Mesothelial cell of epicardium (in vitro differentiated cells): ENCODE data around the gene GABRB3. TPM values are rescaled to one million over a fixed set of nuclear protein-coding genes. Genes with fewer than 3 reads are reported as not detected.

Source experiments
- DNase-seq, 2 experiments: peaks; one replicate each; pipeline ENCODE4 v3.0.0; 2021; ENCODE audit warnings: low spot score in 2 of 2; ENCODE audit not compliant: unreplicated experiment in 2 of 2
- H3K27ac Mint-ChIP-seq: 2 replicates; pipeline ENCODE4 v1.8.0; 2021; ENCODE audit warnings: mixed read lengths
- H3K27me3 Mint-ChIP-seq: 2 replicates; pipeline ENCODE4 v1.8.0; 2021; ENCODE audit warnings: low read depth, mixed read lengths
- H3K36me3 Mint-ChIP-seq: 2 replicates; pipeline ENCODE4 v1.8.0; 2021; ENCODE audit warnings: mixed read lengths
- H3K4me1 Mint-ChIP-seq: 2 replicates; pipeline ENCODE4 v1.8.0; 2021; ENCODE audit warnings: mixed read lengths
- H3K4me3 Mint-ChIP-seq: 2 replicates; pipeline ENCODE4 v1.8.0; 2021; ENCODE audit warnings: mild to moderate bottlenecking, moderate library complexity, mixed read lengths
- H3K9me3 Mint-ChIP-seq: 2 replicates; pipeline ENCODE4 v1.8.0; 2021; ENCODE audit warnings: mixed read lengths
- CTCF ChIP-seq: fragments of 200-600 bp; sonication (generic); IDR thresholded peaks from one replicate; pipeline ENCODE4 v1.5.0; 2021; ENCODE audit warnings: antibody characterized with exemption; ENCODE audit not compliant: unreplicated experiment
- total RNA-seq: library from RNA; stranded (reverse); gene quantifications from 3 replicates; pipeline ENCODE4 v1.2.1, GENCODE V29; 2021

GABRB3 gene
- total RNA-seq, 1 donor from 2014 or later: 3.4 TPM

GRCh38 chr15:26731965-26732364, 40.9 kb downstream of the GABRB3 start:
- Mint-ChIP-seq H3K9me3 (peaks cover 21% of the 10 kb centered on the region), H3K4me3 (no peak overlapping the region), H3K36me3 (peaks cover 3% of the 10 kb centered on the region), H3K27me3 (peaks cover 2% of the 10 kb centered on the region), H3K4me1 (no peaks in the 10 kb centered on the region), H3K27ac (no peak overlapping the region)
- no peak for DNase-seq
- no peak for TF ChIP-seq CTCF

GRCh38 chr15:26729581-26729980, 43.3 kb downstream of the GABRB3 start:
- H3K27ac Mint-ChIP-seq: no peak overlapping the region
- H3K4me3 Mint-ChIP-seq: no peak overlapping the region
- peaks cover 3% of the 10 kb centered on the region for H3K36me3 Mint-ChIP-seq
- H3K4me1 Mint-ChIP-seq: no peaks in the 10 kb centered on the region
- no peak for DNase-seq
- H3K27me3 Mint-ChIP-seq: peaks cover 2% of the 10 kb centered on the region
- H3K9me3 Mint-ChIP-seq: peaks cover 16% of the 10 kb centered on the region
- TF ChIP-seq CTCF: no peak

DNA sequence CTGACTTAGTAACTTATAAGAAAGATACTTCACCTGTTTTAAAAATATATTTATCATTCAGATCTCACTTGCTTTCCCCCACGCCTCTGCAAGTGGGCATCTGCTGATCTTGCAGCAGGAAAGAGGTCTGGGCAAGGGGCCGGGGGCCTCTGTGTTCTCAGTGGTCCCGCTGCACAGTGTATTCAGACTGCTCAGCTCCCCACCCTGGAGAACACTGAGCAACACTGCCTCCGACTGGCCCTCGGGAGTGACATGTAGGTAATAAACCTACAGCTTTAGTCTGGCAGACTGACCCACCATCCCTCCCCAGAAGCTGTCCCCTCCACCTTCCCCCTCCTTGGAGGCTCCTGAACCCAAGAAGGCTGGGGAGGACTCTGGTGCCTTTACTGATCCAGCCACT, 43.8 kb downstream of the GABRB3 start:
- no peaks in the 10 kb centered on the region for H3K4me1 Mint-ChIP-seq
- peaks cover 2% of the 10 kb centered on the region for H3K27me3 Mint-ChIP-seq
- peaks cover 16% of the 10 kb centered on the region for H3K9me3 Mint-ChIP-seq
- TF ChIP-seq CTCF: no peak
- H3K36me3 Mint-ChIP-seq: peaks cover 3% of the 10 kb centered on the region
- no peak for DNase-seq
- no peak overlapping the region for H3K27ac Mint-ChIP-seq
- no peak overlapping the region for H3K4me3 Mint-ChIP-seq

GRCh38 chr15:26724381-26725150, 48.3 kb downstream of the GABRB3 start:
- no peaks in the 10 kb centered on the region for H3K36me3 Mint-ChIP-seq
- H3K4me3 Mint-ChIP-seq: no peak overlapping the region
- H3K9me3 Mint-ChIP-seq: no peaks in the 10 kb centered on the region
- TF ChIP-seq CTCF: no peak
- DNase-seq: no peak
- H3K4me1 Mint-ChIP-seq: peaks cover 8% of the 10 kb centered on the region
- H3K27me3 Mint-ChIP-seq: peaks cover 14% of the 10 kb centered on the region
- H3K27ac Mint-ChIP-seq: no peak overlapping the region

- Mint-ChIP-seq H3K4me1 (peaks cover 8% of the 10 kb centered on the region), H3K4me3 (no peak overlapping the region), H3K27me3 (peaks cover 13% of the 10 kb centered on the region), H3K27ac (no peak overlapping the region), H3K36me3 (no peaks in the 10 kb centered on the region), H3K9me3 (peaks cover under 1% of the 10 kb centered on the region)
- TF ChIP-seq CTCF: no peak
- DNase-seq: no peak
Observed at GRCh38 chr15:26722621-26723160, 50.2 kb downstream of the GABRB3 start.
